Osteocyte (in vitro differentiated cells): Measurements from ENCODE around the gene RAC3. TPM values are rescaled to one million over a fixed set of nuclear protein-coding genes. Genes with fewer than 3 reads are reported as not detected.

Experiments
- DNase-seq: peaks from one replicate; pipeline ENCODE4 v3.0.0; 2021; ENCODE audit warnings: mixed read lengths; ENCODE audit not compliant: unreplicated experiment; ENCODE audit errors: extremely low spot score
- H3K27ac Mint-ChIP-seq: one replicate; pipeline ENCODE4 v1.8.0; 2021; ENCODE audit warnings: mild to moderate bottlenecking, mixed read lengths; ENCODE audit not compliant: unreplicated experiment
- H3K27me3 Mint-ChIP-seq: one replicate; pipeline ENCODE4 v1.8.0; 2021; ENCODE audit warnings: mixed read lengths; ENCODE audit not compliant: unreplicated experiment
- H3K36me3 Mint-ChIP-seq: one replicate; pipeline ENCODE4 v1.8.0; 2021; ENCODE audit warnings: mixed read lengths; ENCODE audit not compliant: unreplicated experiment
- H3K4me1 Mint-ChIP-seq: one replicate; pipeline ENCODE4 v1.8.0; 2021; ENCODE audit warnings: mixed read lengths; ENCODE audit not compliant: unreplicated experiment
- H3K4me3 Mint-ChIP-seq: one replicate; pipeline ENCODE4 v1.8.0; 2021; ENCODE audit warnings: mild to moderate bottlenecking, moderate library complexity, mixed read lengths; ENCODE audit not compliant: unreplicated experiment
- H3K9me3 Mint-ChIP-seq: one replicate; pipeline ENCODE4 v1.8.0; 2021; ENCODE audit warnings: mixed read lengths; ENCODE audit not compliant: unreplicated experiment
- total RNA-seq: library from RNA; stranded (reverse); gene quantifications from 2 replicates; pipeline ENCODE4 v1.2.1, GENCODE V29; 2021
- TF ChIP-seq, protein P1 (sequence below): fragments of 200-600 bp; sonication (generic); IDR thresholded peaks from 2 replicates; pipeline ENCODE4 v1.5.0; 2021; ENCODE audit warnings: antibody characterized with exemption, mild to moderate bottlenecking, moderate library complexity

RAC3 gene
- total RNA-seq, 1 donor from 2014 or later = 19.4 TPM

DNA sequence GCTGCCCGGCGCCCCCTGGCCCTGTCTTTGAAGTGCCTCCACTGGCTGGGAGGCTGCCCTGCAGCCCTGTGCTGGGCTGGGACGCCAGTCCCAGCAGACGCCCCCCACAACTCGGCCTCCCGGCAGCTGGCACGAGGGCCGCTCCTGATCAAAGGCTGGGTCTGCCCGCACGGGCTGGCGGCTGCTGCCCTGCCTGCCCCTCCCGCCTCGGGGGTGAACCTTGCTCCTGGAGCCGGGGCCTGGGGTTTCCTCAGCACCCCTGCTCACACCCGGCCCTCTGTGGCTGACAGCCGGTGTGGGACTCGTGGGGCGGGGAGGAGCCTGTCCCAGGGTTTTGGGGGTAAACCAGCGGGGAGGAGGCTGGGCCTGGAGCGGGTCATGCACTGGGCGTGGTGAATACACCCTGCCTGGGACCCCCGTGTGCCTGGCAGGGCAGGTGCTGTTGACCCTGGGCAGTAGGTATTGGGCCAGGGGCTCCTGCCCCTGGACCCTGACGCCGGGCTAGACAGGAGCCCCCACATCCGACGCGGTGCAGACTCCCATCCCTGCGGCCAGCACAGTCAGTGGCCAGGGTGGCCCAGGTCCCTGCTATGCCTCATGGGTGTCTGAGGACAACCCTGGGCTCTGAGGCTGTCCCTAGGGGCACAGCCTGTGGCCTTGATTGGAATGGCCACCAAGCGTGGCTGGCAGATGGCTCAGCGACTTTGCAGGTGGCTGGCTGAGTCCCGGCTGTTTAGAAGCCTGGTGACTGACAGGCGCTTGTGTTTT lies 30.5 kb upstream of the RAC3 start:
- H3K9me3 Mint-ChIP-seq = no peaks in the 10 kb centered on the region
- H3K27ac Mint-ChIP-seq = no peak overlapping the region
- H3K4me1 Mint-ChIP-seq = peaks cover 19% of the 10 kb centered on the region
- H3K27me3 Mint-ChIP-seq = no peaks in the 10 kb centered on the region
- DNase-seq = no peak
- no peak overlapping the region for H3K4me3 Mint-ChIP-seq
- peaks cover 6% of the 10 kb centered on the region for H3K36me3 Mint-ChIP-seq
- TF ChIP-seq, protein P1, sequence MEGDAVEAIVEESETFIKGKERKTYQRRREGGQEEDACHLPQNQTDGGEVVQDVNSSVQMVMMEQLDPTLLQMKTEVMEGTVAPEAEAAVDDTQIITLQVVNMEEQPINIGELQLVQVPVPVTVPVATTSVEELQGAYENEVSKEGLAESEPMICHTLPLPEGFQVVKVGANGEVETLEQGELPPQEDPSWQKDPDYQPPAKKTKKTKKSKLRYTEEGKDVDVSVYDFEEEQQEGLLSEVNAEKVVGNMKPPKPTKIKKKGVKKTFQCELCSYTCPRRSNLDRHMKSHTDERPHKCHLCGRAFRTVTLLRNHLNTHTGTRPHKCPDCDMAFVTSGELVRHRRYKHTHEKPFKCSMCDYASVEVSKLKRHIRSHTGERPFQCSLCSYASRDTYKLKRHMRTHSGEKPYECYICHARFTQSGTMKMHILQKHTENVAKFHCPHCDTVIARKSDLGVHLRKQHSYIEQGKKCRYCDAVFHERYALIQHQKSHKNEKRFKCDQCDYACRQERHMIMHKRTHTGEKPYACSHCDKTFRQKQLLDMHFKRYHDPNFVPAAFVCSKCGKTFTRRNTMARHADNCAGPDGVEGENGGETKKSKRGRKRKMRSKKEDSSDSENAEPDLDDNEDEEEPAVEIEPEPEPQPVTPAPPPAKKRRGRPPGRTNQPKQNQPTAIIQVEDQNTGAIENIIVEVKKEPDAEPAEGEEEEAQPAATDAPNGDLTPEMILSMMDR = no peak

DNA sequence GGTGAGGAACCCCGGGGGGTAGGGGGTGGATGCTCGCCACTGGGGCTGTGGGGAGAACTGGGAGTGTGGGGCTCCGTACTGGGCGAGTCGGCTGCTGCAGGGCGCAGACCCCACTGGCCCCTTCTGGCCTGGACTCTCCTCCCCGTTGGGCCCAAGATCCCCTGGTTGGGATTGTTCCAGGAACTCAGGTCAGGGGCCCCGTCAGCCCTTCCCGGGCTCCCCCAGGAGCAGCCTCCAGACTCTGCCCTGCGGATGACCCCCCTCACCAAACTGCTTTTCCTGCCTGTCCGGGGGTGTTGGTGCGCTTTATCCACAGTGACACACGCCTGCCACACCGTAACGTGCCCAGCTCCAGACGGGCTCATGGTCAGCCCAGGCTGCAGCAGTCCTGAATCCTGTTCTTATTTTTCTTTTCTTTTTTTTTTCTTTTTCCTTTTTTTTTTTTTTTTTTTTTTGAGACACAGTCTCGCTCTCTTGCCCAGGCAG lies 29.9 kb upstream of the RAC3 start:
- TF ChIP-seq, protein P1 = no peak
- H3K4me3 Mint-ChIP-seq = no peak overlapping the region
- no peaks in the 10 kb centered on the region for H3K27me3 Mint-ChIP-seq
- H3K4me1 Mint-ChIP-seq = peaks cover 19% of the 10 kb centered on the region
- no peak overlapping the region for H3K27ac Mint-ChIP-seq
- peaks cover 2% of the 10 kb centered on the region for H3K36me3 Mint-ChIP-seq
- no peak for DNase-seq
- H3K9me3 Mint-ChIP-seq = no peaks in the 10 kb centered on the region

DNA sequence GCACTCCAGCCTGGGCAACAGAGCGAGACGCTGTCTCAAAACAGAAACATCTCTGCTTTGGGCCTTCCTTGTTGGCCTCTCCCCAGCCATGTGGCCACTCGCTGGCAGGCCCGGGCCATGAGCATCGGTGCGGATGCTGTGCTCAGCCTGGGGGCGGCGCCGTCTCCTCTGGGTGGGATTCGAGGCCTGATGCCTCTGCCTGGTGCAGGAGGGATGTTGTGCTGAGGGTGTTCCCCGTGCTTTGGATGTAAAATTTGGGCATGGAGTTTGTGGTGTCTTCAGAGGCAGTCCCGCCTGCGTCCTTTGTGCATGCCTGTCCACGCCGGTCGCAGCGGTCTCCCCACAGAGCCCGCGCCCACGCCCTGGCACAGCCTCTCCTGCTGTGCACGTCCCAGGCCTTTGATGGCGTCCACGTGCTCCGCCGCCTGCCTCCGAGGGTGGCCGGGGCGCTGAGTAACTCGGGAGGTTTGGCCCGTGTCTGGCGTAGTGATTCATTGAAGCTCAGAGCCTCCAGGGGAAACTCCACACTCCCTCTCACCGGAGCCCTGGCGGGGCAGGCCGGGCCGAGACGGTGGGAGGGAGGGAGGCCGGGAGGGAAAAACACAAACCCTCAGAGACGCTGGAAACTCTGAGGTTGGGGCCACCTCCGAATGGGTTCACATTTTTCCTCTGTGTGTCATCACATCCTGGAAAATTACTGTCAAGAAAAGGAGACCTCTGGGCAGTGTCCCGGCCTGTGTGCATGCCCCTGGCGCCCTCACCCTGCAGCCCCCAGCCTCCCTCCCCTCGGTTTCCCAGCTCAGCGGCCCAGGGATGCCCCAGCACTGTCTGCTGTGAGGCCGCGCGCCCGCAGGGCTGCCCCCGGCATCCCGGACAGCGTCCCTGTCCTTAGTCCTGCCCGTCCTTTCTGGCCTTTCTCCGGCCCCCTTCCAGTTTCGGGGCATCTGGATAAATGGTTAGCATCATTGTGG lies 27.8 kb upstream of the RAC3 start:
- H3K27ac Mint-ChIP-seq = peak overlapping the region; percentile 71
- H3K4me3 Mint-ChIP-seq = no peak overlapping the region

DNA sequence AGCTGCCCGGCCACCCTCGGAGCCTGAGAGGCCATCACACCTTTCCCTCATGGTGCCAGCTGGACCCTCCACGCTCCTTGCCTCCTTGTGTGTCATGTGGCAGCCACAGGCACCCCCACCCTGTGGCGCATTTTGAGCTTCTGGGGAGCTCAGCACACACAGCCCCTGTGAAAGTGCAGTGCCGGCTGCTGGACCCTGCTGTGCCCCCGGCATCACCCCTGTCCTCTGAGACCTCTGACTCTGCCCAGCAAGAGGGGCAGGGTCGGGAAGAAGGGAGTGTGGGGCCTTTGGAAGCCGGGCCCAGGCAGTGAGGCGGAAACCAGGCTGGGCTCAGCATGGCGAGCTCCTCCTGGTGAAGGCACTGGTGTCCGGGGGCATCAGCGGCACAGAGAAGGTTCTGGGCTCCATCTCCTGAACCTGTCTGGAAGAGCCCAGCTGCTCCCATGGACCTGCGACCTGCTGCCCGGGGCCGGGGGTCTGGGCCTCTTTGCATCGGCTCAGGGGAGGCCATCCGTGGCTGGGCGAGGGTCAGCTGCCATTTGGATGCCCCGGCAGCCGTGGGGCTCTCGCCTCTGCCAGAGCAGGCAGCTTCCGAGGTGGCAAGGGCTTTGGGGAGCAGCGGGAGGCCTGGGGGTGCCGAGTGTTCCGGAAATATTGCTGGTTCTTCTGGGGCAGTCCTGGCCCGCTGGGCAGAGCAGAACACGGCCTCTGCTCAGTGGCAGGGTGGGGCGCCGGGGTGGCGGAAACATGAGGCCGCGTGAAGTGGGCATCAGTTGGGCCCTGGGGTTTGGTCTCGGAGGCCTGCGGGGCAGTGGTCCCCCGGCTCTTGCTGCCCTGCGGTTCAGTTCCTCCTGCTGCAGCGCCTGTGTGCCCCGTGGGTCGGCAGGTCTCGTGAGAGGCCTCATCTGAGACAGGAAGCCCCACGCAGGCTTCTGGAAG lies 26.7 kb upstream of the RAC3 start:
- Mint-ChIP-seq H3K9me3 (no peaks in the 10 kb centered on the region), H3K27ac (no peak overlapping the region), H3K4me3 (no peak overlapping the region), H3K36me3 (no peaks in the 10 kb centered on the region), H3K27me3 (no peaks in the 10 kb centered on the region), H3K4me1 (peaks cover 21% of the 10 kb centered on the region)
- no peak for DNase-seq
- TF ChIP-seq, protein P1 = no peak

More for the DNA sequence above, 27.8 kb upstream of the RAC3 start:
- TF ChIP-seq, protein P1 = no peak
- no peaks in the 10 kb centered on the region for H3K36me3 Mint-ChIP-seq
- no peaks in the 10 kb centered on the region for H3K9me3 Mint-ChIP-seq
- H3K27me3 Mint-ChIP-seq = no peaks in the 10 kb centered on the region
- H3K4me1 Mint-ChIP-seq = peaks cover 21% of the 10 kb centered on the region
- DNase-seq = peak; percentile 95
